GM18873 (cell line): Measurements from ENCODE around the gene ATG101.
"Not testable (repeated sequence)": the region's sequence is repeated elsewhere in the genome, so short reads cannot be mapped to it uniquely, and the experiment has no call there.

Experiments used
- ATAC-seq: cut with Tn5 transposase; IDR thresholded peaks from one replicate; pipeline ENCODE4 v1.9.1; 2021; ENCODE audit warnings: mild to moderate bottlenecking, moderate library complexity, moderate number of reproducible peaks; ENCODE audit not compliant: unreplicated experiment, low FRiP score

Gene ATG101

DNA sequence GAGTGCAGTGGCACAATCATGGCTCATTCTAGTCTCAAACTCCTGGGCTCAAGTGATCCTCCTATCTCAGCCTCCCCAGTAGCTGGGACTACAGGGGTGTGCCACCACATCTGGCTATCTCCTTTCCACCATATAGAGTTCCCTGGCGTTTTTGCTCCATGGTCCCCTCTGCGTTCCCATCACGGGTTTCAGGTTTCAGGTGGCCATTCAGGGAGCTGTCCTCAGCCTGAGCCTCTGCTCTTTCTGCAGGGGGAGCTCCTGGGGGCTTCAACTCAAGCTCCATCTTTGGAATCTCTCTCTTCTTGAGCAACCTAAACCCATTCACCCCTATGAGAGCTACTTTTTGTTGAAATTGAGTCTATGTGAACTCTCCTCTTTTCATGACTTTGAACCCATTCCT, 21.3 kb downstream of the ATG101 start:
- no peak for ATAC-seq

DNA sequence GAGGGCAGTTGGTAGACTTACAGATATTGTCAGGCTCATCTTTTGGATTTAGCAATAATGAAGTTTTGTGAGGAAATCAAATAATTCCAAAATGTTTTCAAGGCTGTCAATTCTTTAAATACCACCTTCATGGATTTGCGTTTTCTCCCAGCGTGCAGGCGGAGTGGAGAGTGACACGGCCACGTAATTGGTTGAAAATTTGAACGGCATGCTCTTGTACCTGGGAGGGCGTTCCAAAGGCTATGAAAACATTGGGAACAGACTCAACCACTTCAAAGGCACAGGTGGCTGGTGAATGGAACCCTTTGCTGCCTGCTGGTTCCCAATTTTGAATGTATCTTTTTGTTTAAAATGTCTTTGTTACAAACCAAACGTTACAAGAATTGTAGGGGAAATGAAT, 22.1 kb downstream of the ATG101 start:
- no peak for ATAC-seq

DNA sequence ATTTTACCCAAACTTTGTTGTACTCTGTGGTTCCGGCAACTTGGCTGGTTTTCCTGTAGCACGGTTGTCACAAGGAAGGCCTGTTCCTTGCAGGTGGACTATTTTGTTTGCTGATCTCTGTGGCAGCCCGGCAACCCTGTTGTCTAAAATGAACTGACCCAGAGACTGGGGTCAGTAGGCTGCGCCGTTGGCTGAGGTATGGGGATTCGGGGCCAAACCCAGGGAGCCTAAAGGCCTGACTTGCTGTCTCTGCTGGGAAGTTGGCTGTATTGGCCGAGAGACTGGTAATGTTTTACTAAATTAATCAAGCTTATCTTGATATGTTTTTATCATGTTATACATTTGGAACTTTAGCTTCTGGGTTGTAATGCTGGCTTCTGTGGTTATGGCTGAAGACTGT, 23.6 kb downstream of the ATG101 start:
- ATAC-seq = no peak

DNA sequence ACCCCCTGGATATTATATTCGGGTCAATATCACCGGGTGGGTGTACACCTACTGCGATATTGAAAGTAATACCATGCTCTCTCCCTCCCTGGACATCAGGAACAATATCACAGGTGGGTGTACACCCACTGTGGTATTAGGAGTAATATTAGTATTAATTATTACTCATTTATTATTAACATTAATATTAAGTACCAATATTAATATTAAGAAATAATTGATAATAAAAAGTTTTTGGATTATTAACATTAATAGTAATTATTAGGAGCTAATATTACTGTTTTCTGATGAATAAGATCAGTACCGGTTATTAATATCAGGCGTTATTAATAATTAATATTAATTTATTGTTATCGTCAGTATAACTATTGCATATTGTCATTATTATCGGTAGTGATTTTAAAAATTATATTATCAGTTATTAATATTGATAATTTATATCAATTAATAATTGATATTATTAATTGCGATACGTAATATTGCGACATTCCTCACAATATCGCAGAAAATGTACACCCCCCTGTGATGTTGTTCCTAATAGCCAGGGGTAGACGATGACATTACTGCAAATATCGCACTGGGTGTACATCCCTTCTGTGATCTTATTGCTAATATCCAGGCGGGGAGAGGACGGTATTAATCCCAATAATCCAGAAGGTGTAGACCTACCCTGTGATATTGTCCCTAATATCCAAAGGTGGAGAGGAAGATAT, 26.7 kb downstream of the ATG101 start:
- ATAC-seq = no peak

DNA sequence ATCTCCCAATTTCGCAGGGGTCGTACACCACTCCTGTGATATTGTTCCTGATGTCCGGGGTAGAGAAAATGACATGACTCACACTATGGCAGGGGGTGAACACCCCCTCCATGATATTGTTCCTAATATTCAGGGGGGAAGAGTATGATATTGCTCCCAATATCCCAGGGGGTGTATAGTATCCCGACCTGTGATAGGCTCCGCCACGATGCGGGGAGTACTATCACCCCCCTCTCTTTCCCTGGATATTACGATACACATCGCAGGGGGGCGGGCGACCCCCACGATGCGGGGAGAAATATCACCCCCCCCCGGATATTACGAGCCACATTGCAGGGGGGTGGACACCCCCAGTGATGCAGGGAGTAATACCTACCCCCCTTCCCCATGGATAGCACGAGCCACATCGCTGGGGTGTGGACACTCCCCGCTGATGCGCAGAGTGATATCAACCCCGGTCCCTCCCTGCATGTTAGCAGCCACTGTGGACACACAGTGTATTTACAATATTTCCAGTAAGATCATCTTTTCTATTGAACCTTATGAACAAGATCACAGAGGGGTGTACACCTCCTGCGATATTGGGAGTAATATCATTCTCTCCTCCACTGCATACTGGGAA, 27.4 kb downstream of the ATG101 start:
- no peak for ATAC-seq

DNA sequence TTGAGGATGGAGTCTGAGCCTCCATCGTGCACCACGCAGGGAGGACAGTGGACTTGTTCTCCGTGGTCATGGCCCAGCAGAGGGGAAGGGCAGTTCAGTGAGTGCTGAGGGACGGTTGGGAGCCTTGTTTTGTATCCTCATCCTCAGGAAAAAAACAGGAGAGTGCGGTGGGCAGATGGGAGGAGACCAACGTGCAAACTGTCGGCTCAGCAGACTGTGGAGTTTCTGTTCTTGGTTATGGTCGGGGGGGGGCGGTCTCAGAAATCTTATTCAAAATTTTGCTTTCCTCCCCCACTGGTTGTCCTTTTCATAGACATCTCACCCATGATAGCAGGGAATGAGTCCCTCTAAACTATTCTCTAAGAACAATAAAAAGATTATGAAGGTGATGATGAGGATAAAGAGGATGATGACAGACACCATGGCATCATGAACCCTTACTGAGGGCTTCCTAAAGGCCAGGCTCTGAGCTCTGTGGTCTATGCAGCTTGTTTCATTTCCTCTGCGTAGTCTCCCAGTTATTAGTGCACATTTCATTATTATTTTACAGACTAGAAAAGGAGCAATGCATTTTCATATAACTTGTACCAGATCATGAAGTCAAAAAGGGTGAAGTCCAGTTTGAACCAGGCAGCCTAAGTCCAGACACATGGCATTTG, 34.8 kb downstream of the ATG101 start:
- ATAC-seq = not testable (repeated sequence)

DNA sequence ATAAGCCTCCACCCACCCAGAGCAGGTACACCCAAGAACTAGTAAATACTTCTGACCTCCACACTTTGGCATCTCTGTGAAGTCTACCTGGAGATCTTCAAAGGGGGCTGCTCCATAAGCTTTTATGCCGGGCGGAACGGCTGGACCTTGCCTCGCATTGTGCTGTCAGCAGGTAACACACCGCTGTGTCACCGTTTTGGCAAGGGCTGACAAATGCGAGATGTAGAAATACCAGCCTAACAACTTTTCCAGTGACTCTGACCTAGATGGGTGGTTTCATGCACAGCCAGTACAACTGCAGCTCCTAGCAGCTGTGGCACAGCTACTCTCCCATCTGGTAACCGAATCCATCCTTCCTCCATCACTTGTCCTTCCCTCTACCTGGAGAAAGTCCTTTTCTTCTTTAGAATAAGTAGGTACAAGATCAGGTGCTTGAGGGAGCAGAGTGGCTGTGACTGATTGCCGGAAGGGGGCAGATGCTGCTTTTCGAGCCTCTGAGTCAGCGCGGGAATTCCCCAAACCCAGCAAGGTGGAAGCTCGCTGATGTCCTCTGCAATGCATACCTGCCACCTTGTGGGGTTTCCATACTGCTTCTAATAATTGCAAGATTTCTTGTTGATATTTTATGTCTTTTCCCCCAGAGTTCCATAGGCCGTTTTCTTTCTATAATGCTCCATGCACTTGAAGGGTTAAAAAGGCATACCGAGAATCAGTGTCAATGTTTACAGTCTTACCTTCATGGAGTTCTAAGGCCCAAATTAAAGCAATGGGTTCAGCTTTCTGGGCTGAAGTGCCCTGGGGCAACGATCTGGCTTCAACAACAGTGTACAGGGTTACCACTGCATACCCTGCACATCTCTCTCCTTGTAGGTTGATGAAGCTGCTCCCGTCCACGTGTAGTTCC, 46.7 kb downstream of the ATG101 start:
- not testable (repeated sequence) for ATAC-seq

DNA sequence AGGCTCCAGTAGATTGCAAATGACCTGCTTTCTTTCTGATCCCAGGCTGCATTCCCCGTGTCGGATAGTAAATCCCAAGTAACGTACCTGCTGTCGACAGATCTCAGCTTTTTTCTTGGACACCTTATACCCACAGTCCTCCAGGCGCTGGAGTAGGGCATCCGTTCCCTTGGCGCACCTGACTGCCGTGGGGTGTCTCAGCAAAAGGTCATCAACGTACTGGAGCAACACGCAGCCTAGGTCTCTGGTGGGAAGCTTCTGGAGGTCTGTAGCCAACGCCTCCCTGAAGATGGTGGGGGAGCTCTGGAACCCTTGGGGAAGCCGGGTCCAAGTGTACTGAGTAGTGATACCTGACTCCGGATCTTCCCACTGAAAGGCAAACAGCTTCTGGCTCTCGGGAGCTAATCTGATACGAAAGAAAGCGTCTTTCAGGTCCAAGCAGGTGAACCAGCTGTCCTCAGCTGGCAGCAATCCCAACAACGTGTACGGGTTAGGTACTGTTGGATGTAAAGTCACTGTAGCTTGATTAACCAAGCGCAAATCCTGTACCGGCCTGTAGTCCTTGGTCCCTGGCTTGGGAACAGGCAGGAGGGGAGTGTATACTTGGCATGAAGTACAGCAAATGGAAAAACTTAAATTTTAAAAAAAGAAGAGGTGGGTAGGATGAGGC, 48.2 kb downstream of the ATG101 start:
- not testable (repeated sequence) for ATAC-seq

DNA sequence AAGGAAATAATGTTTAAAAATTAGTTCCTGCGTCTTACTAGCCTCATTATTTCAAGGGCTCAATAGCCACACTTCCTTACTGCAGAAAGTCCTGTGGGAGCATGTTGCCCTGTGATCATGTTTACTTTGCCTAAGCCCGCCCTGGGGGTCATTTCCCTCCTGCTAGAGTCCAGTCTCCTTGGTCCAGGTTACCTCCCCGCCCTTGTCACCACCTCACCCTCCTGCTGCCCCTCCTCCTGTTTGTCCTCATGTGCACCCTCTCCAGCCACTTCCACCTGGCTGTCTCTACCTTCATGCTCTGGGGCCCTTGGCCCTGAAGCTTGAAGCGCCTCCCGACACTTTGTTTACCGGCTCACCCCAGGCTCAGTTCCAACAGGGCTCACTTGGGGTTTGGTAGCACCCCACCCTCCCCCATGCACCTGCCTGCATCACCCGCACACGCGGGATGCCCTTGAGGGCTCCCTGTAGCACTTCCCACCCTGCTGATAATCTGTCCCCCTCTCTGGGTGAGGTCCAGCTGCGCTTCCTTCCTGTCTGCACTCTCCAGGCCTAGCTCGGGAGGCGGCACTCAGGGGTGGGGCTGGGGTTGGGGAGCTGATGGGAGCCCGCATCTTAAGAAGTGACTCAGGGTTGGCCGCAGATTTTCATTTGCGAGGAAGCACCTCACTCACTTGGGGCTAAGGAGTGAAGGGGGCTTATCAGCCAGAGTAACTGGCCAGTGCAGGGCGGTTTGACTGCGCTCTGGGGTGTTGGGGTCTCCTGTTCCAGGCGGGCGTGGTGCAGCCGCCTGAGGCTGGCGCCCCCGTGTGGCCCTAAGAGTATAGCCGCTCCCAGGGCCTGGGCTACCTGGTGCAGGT, 49.8 kb downstream of the ATG101 start:
- no peak for ATAC-seq

DNA sequence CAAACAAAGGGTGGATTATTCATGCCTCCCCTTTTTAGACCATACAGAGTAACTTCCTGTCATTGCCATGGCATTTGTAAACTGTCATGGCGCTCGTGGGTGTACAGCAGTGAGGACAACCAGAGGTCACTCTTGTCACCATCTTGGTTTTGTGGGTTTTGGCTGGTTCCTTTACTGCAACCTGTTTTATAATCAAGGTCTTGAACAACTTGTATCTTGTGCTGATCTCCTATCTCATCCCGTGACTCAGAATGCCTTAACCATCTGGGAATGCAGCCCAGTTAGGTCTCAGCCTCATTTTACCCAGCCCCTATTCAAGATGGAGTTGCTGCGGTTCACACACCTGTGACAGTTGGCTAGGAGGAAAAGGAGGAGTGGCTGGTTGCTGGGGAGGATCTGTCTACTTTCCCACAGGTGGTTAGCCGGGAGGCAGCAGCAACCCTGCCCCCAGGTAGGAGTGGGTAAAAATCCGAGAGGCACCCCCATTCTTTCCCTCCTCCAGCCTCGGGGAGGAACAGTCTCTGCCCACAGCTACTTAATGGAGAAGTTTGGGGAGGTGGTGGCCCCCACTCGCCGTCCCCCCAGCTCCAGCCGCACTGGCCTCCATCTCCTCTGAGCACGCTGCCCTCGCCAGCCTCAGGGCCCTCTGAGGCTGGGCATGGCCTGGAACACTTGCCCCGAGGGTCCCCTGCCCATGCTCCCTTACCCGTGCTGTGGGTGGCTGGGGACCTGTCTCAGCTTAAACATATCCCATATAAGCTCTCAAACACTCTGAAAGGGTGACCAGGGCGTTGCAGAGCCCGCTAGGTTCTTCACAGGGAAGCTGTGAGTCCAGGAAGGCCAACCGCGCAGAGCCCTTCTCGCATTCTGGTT, 51.4 kb downstream of the ATG101 start:
- no peak for ATAC-seq

DNA sequence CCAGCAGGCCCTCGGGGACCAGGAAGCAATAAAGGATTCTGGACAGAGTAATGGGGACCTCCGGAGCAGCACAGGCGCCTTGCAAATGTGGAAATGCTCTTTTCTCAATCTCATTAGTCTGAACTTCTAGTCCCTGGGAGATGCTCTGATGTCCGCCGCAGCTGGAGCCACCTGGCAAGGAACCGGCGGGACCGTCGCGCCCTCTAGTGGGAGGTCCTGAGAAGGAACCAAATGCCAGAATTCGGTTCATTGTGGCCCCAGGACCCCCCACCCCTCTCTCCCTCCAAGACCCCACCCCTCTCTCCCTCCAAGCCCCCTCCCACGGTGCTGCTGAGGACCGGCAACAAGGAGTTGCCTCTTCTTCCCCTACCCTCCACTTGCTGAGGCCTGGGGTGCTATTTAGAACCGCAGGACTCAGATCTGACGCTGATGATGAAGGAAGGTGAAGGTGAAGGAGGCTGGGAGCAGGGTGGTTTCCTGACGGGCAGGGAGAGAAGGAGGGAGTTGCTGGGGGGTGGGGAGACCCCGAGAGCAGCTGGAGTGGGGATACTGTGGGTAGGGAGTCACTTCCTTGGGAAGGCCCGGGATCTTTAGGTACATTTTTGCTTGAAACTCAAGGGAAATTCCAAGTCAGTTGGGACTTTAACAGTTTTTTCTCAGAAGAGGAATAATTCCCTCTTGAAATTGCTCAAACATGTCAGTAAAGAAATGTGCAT, 52.2 kb downstream of the ATG101 start:
- no peak for ATAC-seq

DNA sequence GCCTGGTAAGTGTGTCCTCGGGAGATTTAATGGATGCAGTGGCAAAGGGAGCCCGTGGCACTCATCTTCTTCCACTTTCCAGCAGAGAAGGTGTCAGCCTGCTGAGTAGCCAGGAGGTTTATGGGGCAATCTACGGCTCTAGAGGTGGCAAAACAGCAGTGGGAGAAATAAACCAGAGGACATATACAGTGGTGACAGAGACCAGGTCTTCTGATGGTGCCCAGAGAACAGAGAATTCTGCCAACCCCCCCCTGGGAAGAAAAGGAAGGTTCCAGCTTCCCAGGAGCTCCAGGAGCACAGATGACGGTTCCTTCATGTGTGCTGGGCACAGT, 52.7 kb downstream of the ATG101 start:
- no peak for ATAC-seq

DNA sequence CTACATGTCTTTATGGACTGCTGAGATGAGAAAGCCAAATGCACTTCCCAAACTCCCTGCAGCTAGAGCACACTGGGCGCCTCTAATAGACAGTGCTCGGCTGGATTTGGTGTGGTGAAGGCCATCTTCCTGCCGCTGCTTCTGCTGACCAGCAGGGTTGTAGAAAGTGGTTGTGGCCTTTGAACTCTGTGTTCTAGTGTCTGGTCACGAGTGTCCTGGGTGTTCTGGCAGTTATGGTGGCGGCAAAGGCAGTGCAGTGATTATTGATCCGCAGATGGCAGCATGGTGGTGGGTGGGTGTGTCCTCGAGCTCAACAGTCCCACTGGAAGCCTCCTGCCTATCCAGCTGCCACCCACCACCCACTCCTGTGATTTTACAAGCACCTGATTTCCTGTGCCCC, 53.1 kb downstream of the ATG101 start:
- no peak for ATAC-seq

DNA sequence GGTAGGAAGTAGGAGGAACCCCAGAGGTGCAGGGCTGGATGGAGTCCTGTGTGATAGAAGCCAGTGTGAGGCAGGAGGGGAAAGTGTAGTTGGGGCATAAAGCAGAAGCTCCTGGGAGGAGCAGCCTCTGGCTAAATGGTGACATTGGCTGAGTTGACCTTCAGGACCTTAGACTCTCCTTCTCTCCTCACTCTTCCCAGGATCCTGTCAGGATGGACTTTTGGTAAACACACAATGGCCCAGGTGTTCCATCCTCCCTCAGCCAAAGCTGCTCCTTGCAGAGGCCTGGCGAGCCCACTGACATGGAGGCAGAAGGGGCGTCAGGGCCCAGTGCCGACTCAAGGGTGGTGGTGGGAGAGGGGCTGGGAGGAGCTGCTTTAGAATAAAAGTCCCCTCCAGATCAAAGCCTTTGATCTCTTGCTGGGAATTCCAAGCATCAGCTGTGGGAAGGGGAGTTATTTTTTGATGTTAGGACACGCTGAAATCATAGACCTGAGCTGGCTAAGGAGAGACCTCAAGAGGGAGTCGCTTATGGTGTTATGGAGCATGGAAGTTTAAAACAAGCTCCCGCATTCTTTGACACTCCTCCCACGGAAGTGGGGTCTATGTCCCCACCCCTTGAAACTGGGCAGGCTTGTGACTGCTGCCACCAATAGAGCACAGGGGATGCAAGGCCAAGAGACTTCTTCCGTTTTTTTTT, 53.9 kb downstream of the ATG101 start:
- no peak for ATAC-seq

DNA sequence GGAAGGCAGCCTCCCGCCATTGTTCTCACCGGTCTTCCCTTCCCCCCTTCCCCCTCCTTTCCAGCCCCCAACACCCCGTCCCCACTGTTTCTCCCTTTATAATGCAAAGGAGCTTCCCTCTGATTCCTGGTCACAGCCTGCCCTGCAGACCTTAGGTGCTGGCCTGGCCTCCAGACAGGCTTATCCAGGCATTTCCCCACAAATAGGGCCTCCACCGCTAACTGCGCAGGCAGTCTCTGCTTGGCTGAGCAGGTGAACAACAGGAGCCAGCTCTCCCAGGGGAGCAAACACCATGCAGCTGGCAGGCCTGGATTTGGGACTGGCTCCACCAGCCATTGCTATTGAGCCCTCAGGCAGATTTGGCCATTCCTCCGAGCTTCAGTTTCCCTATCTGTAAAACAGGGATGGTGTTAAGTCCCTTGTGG, 55.7 kb downstream of the ATG101 start:
- ATAC-seq = no peak

DNA sequence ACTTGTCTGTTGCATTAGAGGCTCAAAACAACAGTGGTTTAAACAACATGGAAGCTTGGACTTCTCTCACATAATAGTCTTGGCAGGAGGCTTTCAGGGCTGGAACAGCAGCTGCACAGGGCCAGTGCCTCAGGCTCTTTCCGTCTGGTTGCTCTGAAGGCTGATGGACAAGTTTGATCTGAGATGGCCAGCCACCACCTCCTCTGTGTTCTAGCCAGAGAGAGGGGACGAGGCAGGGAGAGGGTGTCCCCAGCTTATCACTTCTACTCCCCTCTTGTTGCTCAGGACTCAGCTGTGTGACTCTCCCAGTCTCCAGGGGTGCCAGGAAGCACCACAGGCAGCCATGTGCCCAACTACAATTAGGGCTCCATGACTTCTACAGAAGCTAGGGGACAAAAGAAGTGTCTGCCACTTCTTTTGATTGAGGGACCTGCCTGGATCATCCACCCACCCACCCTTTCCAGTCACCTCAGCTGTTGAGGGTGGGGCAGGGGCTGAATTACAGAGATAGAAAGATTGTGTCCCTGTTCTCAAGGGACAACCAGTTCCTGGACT, 56.3 kb downstream of the ATG101 start:
- ATAC-seq = no peak
